HCT116 (cell line): ENCODE measurements around the gene CTNND2. TPM values are rescaled to one million over a fixed set of nuclear protein-coding genes. Genes with fewer than 3 reads are reported as not detected.

Experiments
- ATAC-seq: fragments of 200-7000 bp; cut with Tn5 transposase; 2 replicates; pipeline ENCODE4 v1.9.1; 2020; ENCODE audit warnings: mild to moderate bottlenecking, moderate library complexity
- BruUV-seq: library from RNA; stranded (reverse); fragments of 400-500 nt; replicated peaks from 2 replicates; lab custom pipeline; 2021; lab: Mats Ljungman, UMichigan
- CTCF ChIA-PET: fragments of 300-600 bp; sonication (Branson Sonifier 250); formaldehyde crosslinking; loops from one replicate; lab custom pipeline; 2021; ENCODE audit warnings: antibody characterized with exemption; lab: Charles Lee
- POLR2A ChIA-PET: fragments of 300-600, 350-600 bp; sonication (Branson Sonifier 250); formaldehyde crosslinking; loops from one replicate; lab custom pipeline; 2021; ENCODE audit warnings: antibody characterized with exemption; lab: Charles Lee
- RAD21 ChIA-PET, 2 experiments: fragments of 300-600 bp; sonication (Branson Sonifier 250); formaldehyde crosslinking; loops; one replicate each; lab custom pipeline; 2023; ENCODE audit warnings: low total read pairs in 2 of 2; ENCODE audit not compliant: uncharacterized antibody in 2 of 2, unreplicated experiment in 2 of 2, low non-redundant PET in 1 of 2; lab: Charles Lee
- DNase-seq: peaks from one replicate; pipeline ENCODE4 v3.0.0-alpha.2; 2010; ENCODE audit warnings: low read depth, low spot score
- H2AFZ ChIP-seq: fragments of 200-600 bp; shearing (Covaris generic), sonication (generic); 2 replicates; pipeline ENCODE4 v1.6.1; 2017; ENCODE audit warnings: low read depth, mixed run types, mixed read lengths, antibody characterized with exemption, low read length; ENCODE audit not compliant: poor library complexity, severe bottlenecking
- H3K27ac ChIP-seq: 2 replicates; pipeline ENCODE4 v1.5.1; 2012; ENCODE audit warnings: low read depth, low read length
- H3K27me3 ChIP-seq: fragments of 200-600 bp; sonication (generic); 2 replicates; pipeline ENCODE4 v1.6.1; 2016; ENCODE audit warnings: mixed run types, low read length, mixed read lengths; ENCODE audit not compliant: insufficient read depth
- H3K36me3 ChIP-seq, 2 experiments: fragments of 200-500 bp in 1 of 2; fragments of 200-600 bp in 1 of 2; sonication (Bioruptor generic) in 1 of 2; sonication (generic) in 1 of 2; 2 replicates each; pipeline versions ENCODE4 v1.5.1 to v1.6.1; 2014 to 2016; ENCODE audit warnings: low read length in 2 of 2, inconsistent platforms in 1 of 2, mixed read lengths in 1 of 2, mixed run types in 1 of 2; ENCODE audit not compliant: insufficient read depth in 2 of 2, control insufficient read depth in 1 of 2
- H3K4me1 ChIP-seq, 2 experiments: fragments of 200-600 bp in 1 of 2; sonication (generic) in 1 of 2; 2 replicates each; pipeline versions ENCODE4 v1.5.1 to v1.6.1; 2012 to 2017; ENCODE audit warnings: low read length in 2 of 2, inconsistent platforms in 1 of 2, mild to moderate bottlenecking in 1 of 2, mixed read lengths in 1 of 2, mixed run types in 1 of 2, moderate library complexity in 1 of 2; ENCODE audit not compliant: insufficient read depth in 2 of 2, control insufficient read depth in 1 of 2
- H3K4me2 ChIP-seq: fragments of 200-600 bp; sonication (generic); 2 replicates; pipeline ENCODE4 v1.6.1; 2017; ENCODE audit warnings: mixed run types, low read length, mixed read lengths
- H3K4me3 ChIP-seq, 2 experiments: fragments of 200-600 bp in 1 of 2; sonication (generic) in 1 of 2; replicated peaks in 1 of 2; 2 replicates each; pipeline ENCODE4 v1.5.1; 2011 to 2016; ENCODE audit warnings: low read length in 2 of 2, control low read depth in 1 of 2, low read depth in 1 of 2, mild to moderate bottlenecking in 1 of 2, mixed read lengths in 1 of 2, mixed run types in 1 of 2
- H3K79me2 ChIP-seq: fragments of 200-600 bp; sonication (generic); 2 replicates; pipeline ENCODE4 v1.6.1; 2017; ENCODE audit warnings: mild to moderate bottlenecking, mixed run types, low read length, moderate library complexity, mixed read lengths; ENCODE audit not compliant: insufficient read depth
- H3K9ac ChIP-seq: fragments of 200-600 bp; sonication (generic); 2 replicates; pipeline ENCODE4 v1.6.1; 2016; ENCODE audit warnings: low read length, mixed read lengths
- H3K9me2 ChIP-seq: fragments of 200-600 bp; sonication (generic), shearing (Covaris generic); 2 replicates; pipeline ENCODE4 v1.6.1; 2017; ENCODE audit warnings: mixed run types, mild to moderate bottlenecking, moderate library complexity; ENCODE audit not compliant: insufficient read depth
- H3K9me3 ChIP-seq, 2 experiments: fragments of 200-500 bp in 1 of 2; fragments of 200-600 bp in 1 of 2; sonication (Bioruptor generic) in 1 of 2; sonication (generic) in 1 of 2; 2 replicates each; pipeline ENCODE4 v1.6.1; 2014 to 2017; ENCODE audit warnings: low read length in 2 of 2, mixed read lengths in 2 of 2, inconsistent platforms in 1 of 2, low read depth in 1 of 2, mild to moderate bottlenecking in 1 of 2, mixed run types in 1 of 2, moderate library complexity in 1 of 2; ENCODE audit not compliant: control insufficient read depth in 1 of 2, insufficient read depth in 1 of 2
- H4K20me1 ChIP-seq: fragments of 200-600 bp; sonication (generic), shearing (Covaris generic); 2 replicates; pipeline ENCODE4 v1.6.1; 2017; ENCODE audit warnings: mixed run types, mild to moderate bottlenecking, moderate library complexity; ENCODE audit not compliant: insufficient read depth
- CTCF ChIP-seq, 3 experiments: fragments of 200-600 bp in 1 of 3; sonication (generic) in 1 of 3; IDR thresholded peaks in 2 of 3; conservative IDR thresholded peaks in 1 of 3; 2 replicates each; pipeline ENCODE4 v1.5.1; 2012 to 2017; ENCODE audit warnings: low read depth in 2 of 3, low read length in 2 of 3, antibody characterized with exemption in 1 of 3, borderline replicate concordance in 1 of 3, control low read depth in 1 of 3, mild to moderate bottlenecking in 1 of 3, mixed read lengths in 1 of 3, mixed run types in 1 of 3, moderate library complexity in 1 of 3; ENCODE audit not compliant: insufficient read depth in 1 of 3
- EGR1 ChIP-seq: IDR thresholded peaks from 2 replicates; pipeline ENCODE4 v1.6.1; 2012; ENCODE audit warnings: low read depth
- ELF1 ChIP-seq: IDR thresholded peaks from 2 replicates; pipeline ENCODE4 v1.6.1; 2012; ENCODE audit warnings: low read depth, borderline replicate concordance
- JUND ChIP-seq: IDR thresholded peaks from 2 replicates; pipeline ENCODE4 v1.6.1; 2012
- POLR2A ChIP-seq: IDR thresholded peaks from 2 replicates; pipeline ENCODE4 v1.7.0; 2011; ENCODE audit warnings: borderline replicate concordance; ENCODE audit not compliant: insufficient read depth, insufficient read length; ENCODE audit errors: extremely low read depth
- POLR2AphosphoS5 ChIP-seq: IDR thresholded peaks from 2 replicates; pipeline ENCODE4 v1.6.1; 2011; ENCODE audit warnings: mild to moderate bottlenecking, low read depth, low read length, moderate library complexity
- RAD21 ChIP-seq: IDR thresholded peaks from 2 replicates; pipeline ENCODE4 v1.6.1; 2012; ENCODE audit warnings: low read depth, mild to moderate bottlenecking
- SIN3A ChIP-seq: IDR thresholded peaks from 2 replicates; pipeline ENCODE4 v1.6.1; 2012; ENCODE audit warnings: low read depth
- TCF7L2 ChIP-seq: IDR thresholded peaks from 2 replicates; pipeline ENCODE4 v1.7.0; 2011; ENCODE audit warnings: borderline replicate concordance, inconsistent platforms; ENCODE audit not compliant: insufficient read depth, insufficient read length; ENCODE audit errors: extremely low read depth
- YY1 ChIP-seq: IDR thresholded peaks from 2 replicates; pipeline ENCODE4 v1.6.1; 2011; ENCODE audit warnings: low read length, low read depth, moderate library complexity, mild to moderate bottlenecking; ENCODE audit not compliant: insufficient replicate concordance; ENCODE audit errors: extremely low read depth
- ZBTB33 ChIP-seq: IDR thresholded peaks from 2 replicates; pipeline ENCODE4 v1.6.1; 2011; ENCODE audit warnings: mild to moderate bottlenecking, low read length, moderate library complexity; ENCODE audit not compliant: insufficient replicate concordance; ENCODE audit errors: extremely low read depth
- ZFX ChIP-seq: fragments of 450-650 bp; IDR thresholded peaks from 2 replicates; pipeline ENCODE4 v1.6.1; 2017
- ZNF274 ChIP-seq: fragments of 200-500 bp; sonication (Bioruptor generic); IDR thresholded peaks from 2 replicates; pipeline ENCODE4 v1.6.1; 2014; ENCODE audit warnings: mild to moderate bottlenecking, low read depth, low read length, inconsistent platforms
- intact Hi-C: fragments of 100-400 bp; cut with micrococcal nuclease; formaldehyde crosslinking; loops from 2 replicates; pipeline ENCODE4 v1.10.0; 2022
- total RNA-seq: library from RNA; stranded (reverse); gene quantifications from one replicate; pipeline ENCODE4 v1.2.1, GENCODE V29; 2021; ENCODE audit not compliant: unreplicated experiment

CTNND2 gene
- total RNA-seq, 1 experiment from 2014 or later = not detected

GRCh38 chr5:11311731-11312130 is 592.5 kb downstream of the CTNND2 start:
- H3K79me2 ChIP-seq = no peaks in the 10 kb centered on the region
- CTCF ChIA-PET = no interaction called here

GRCh38 chr5:11311272-11311671 is 593.0 kb downstream of the CTNND2 start:
- DNase-seq = no peak
- H3K27me3 ChIP-seq = no peaks in the 10 kb centered on the region
- H4K20me1 ChIP-seq = no peaks in the 10 kb centered on the region
- ATAC-seq = no peak
- no peak overlapping the region for H3K4me2 ChIP-seq
- intact Hi-C loops = no loop called here
- H3K4me1 ChIP-seq = no peaks in the 10 kb centered on the region
- H3K79me2 ChIP-seq = no peaks in the 10 kb centered on the region
- no TSS peak for BruUV-seq
- H2AFZ ChIP-seq = no peak overlapping the region
- no peaks in the 10 kb centered on the region for H3K36me3 ChIP-seq
- H3K9ac ChIP-seq = no peak overlapping the region
- no peaks in the 10 kb centered on the region for H3K9me2 ChIP-seq
- H3K27ac ChIP-seq = no peak overlapping the region
- no peaks in the 10 kb centered on the region; a peak in 1 of 4 replicates for H3K9me3 ChIP-seq
- H3K4me3 ChIP-seq = no peak overlapping the region
- CTCF ChIA-PET = no interaction called here
- RAD21 ChIA-PET = no interaction called here
- POLR2A ChIA-PET = no interaction called here
- TF ChIP-seq CTCF (IDR thresholded peaks at IDR 0.05 in 2 of 3, conservative IDR thresholded peaks at IDR 0.05 in 1 of 3; ENCODE audit: borderline replicate concordance in 1 of 3, insufficient read depth in 1 of 3, low read depth in 2 of 3, low read length in 2 of 3) (no peak), JUND (no peak), TCF7L2 (no peak), POLR2AphosphoS5 (no peak), EGR1 (no peak), YY1 (no peak), ZFX (no peak), POLR2A (no peak), ELF1 (no peak), ZNF274 (no peak), RAD21 (no peak), SIN3A (no peak)

More at GRCh38 chr5:11311731-11312130, 592.5 kb downstream of the CTNND2 start:
- no peak overlapping the region for H2AFZ ChIP-seq
- H3K9me3 ChIP-seq = no peaks in the 10 kb centered on the region; a peak in 1 of 4 replicates
- intact Hi-C loops = no loop called here
- no peak overlapping the region for H3K27ac ChIP-seq
- no TSS peak for BruUV-seq
- no peak overlapping the region for H3K9ac ChIP-seq
- H3K4me2 ChIP-seq = no peak overlapping the region
- H3K4me1 ChIP-seq = no peaks in the 10 kb centered on the region
- H3K27me3 ChIP-seq = no peaks in the 10 kb centered on the region
- H3K36me3 ChIP-seq = no peaks in the 10 kb centered on the region
- ATAC-seq = no peak
- no peak for TF ChIP-seq ZBTB33
- no peak for TF ChIP-seq JUND
- no peak for DNase-seq
- H3K9me2 ChIP-seq = no peaks in the 10 kb centered on the region
- H3K4me3 ChIP-seq = no peak overlapping the region
- ChIA-PET RAD21 (no interaction called here), POLR2A (no interaction called here)
- no peaks in the 10 kb centered on the region for H4K20me1 ChIP-seq
